Heart left ventricle (tissue), 13 donors: ENCODE measurements around the gene PCMT1.

ENCODE experiments used
- CTCF ChIP-seq, 12 donors: fragments of 200-600 bp; sonication (generic) in 4 of 12; IDR thresholded peaks; one replicate each; pipeline versions ENCODE4 v1.5.0 to v1.8.0; 2018 to 2022; ENCODE audit warnings: antibody characterized with exemption in 12 of 12, mild to moderate bottlenecking in 5 of 12
- POLR2A ChIP-seq, 2 donors: fragments of 450-650 bp; IDR thresholded peaks; one replicate each; pipeline ENCODE4 v1.6.1; 2017; ENCODE audit warnings: antibody characterized with exemption in 2 of 2, mild to moderate bottlenecking in 2 of 2, moderate library complexity in 2 of 2
- donor health status: ischemic (EF 13 %, LVEDD 7.1; RV severe dilation, severe dysfunction).
- donor health status: DM: no; HTN: yes; CAD: no.
- donor health status: DM: no; HTN: no; CAD: no.
- donor health status: ischemic (EF 25% LVEDD 6.9; RV normal size, moderate dysfunction).
- donor health status: ischemic (EF 25% LVEDD 5.7; RV mildly dilated, moderate dysfunction).
- donor health status: ischemic (EF 35%, LVEDD 5.7; RV mildly dilated, moderate dysfunction).
- donor health status: nonischemic (EF 11% LVEDD 7.7; RV severe dilation, severe dysfunction).
- donor health status: DM: yes; HTN: yes; CAD: no.
- donor health status: PGD.
- donor health status: ischemic (EF 29% LVEDD 5.4; RV normal size, mild dysfunction).
- donor health status: nonischemic (EF 23%, LVEDD 6.1; RV moderate dilation, normal function).

- no peak for TF ChIP-seq CTCF (IDR thresholded peaks at IDR 0.05)
- TF ChIP-seq POLR2A (IDR thresholded peaks at IDR 0.05): no peak
These were observed 6.0 kb downstream of the PCMT1 start for GRCh38 chr6:149755300-149756260.
